HG03045 (cell line): ENCODE data around the gene CCDC89.
"Not testable (repeated sequence)": the region's sequence is repeated elsewhere in the genome, so short reads cannot be mapped to it uniquely, and the experiment has no call there.

Experiments used
- ATAC-seq: cut with Tn5 transposase; IDR thresholded peaks from one replicate; pipeline ENCODE4 v1.9.1; 2021; ENCODE audit warnings: mild to moderate bottlenecking, moderate library complexity; ENCODE audit not compliant: unreplicated experiment

Gene CCDC89

DNA sequence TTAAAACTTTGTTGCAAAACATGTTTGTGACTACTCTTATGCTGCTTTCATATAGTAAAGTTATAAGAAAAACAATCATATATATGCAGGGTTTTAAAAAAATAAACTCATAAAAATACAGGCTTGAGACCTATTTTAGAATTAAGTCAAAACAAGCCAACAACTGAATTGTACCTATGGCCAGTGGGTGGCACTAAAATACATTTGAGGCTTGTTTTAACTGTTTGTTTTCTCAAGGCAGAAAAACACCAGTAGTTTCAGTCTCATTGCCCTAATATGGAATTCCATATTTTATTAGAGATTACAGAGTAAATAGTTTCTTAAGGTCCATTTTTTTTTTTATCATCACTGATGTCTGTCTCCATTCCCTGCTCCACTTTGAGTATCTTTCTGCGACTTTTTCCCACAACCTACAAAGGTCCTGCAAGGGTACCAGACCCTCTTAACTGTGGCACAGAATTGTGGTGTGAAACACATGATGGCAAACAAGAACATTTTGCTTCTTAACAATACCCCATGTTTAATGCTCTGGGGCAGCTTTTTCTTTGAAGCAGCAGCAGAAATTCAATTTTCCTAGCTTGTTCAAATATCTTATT, 8.5 kb upstream of the CCDC89 start:
- no peak for ATAC-seq

DNA sequence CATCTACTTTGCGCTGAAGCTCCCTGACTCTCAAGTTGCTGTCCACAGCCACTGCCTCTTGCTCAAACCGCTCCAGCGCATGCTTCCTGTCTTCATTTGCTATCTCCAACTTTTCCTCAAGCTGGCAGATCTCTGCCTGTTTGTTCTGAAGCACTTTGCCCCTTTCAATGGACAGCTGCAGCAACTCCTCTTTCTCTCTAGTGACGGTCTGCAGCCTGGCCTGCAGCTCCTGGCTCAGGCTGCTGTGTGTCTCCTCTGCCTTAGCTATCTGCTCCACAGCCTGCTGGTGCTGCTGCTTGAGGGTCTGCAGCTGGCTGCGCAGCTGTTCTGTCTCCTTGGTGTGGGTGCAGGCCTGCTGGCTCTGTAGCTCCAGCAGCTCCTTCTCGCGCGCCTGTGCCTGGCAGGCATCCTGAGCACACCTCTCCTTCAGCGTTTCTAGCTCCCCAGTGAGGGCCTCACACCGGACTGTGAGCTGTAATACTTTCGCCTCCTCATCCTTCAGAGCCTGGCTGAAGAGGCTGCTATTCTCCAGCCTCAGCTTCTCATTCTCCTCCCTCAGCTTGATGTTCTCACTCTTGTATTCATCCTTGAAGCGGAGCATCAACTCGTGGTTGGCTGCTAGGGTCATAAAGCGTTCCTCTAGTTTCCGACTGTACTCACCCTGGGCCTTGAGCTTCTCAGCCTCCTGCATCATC, 723 bp downstream of the CCDC89 start:
- ATAC-seq, result no peak

GRCh38 chr11:85682330-85683305, 3.4 kb downstream of the CCDC89 start:
- peak; percentile 97 for ATAC-seq

GRCh38 chr11:85680897-85681296, 5.1 kb downstream of the CCDC89 start:
- no peak for ATAC-seq

- ATAC-seq, result no peak
These were observed 6.4 kb downstream of the CCDC89 start for GRCh38 chr11:85679576-85679975.

DNA sequence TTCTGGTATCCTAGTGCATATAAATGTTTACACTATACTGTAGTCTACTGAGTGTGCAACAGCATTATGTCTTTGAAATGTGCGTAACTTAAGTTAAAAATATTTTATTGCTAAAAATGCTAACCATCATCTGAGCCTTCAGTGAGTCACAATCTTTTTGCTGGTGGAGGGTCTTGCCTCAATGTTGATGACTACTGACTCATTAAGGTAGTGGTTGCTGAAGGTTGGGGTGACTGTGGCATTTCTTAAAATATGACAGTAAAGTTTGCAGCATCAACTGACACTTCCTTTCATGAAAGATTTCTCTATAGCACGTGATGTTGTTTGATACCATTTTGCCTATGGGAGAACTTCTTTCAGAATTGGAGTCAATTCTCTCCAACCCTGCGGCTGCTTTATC, 12.6 kb downstream of the CCDC89 start:
- no peak for ATAC-seq

- no peak for ATAC-seq
These were observed 13.7 kb downstream of the CCDC89 start for GRCh38 chr11:85672105-85672902.

DNA sequence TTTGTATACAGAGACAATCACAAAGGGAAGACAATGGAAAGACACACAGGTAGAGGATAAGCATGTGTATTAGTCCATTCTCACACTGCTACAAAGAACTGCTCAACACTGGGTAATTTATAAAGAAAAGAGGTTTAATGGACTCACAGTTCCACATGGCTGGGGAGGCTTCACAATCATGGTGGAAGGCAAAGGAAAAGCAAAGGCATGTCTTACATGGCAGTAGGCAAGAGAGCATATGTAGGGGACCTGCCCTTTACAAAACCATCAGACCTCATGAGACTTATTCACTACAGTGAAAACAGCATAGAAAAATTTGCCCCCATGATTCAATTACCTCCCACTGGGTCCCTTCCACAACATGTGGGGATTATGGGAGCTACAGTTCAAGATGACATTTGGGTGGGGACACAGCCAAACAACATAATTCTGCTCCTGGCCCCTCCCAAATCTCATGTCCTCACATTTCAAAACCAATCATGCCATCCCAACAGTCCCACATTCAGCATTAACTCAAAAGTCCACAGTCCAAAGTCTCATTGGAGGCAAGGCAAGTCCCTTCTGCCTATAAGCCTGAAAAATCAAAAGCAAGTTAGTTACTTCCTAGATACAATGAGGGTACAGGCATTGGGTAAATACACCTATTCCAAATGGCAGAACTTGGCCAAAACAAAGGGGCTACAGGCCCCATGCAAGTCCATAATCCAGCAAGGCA, 14.9 kb downstream of the CCDC89 start:
- not testable (repeated sequence) for ATAC-seq

DNA sequence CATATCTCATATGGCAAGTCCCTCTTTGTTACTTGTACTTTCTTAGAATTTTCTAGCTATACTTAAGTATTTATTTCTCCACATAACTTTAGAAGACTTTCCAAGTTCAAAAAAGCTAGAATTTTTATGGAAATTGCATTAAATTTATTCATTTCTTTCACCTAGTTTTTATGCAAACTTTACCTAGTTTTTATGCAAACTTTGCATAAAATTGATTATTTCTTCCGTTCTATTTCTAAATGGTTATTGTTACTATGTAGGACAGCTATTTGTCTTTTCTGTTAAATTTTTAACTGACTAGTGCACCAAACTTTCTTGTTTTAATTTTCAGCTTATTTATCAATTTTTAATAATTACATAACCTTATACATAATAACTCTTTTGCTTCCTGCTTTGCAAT, 17.8 kb downstream of the CCDC89 start:
- ATAC-seq, result no peak

- no peak for ATAC-seq
These were observed 19.3 kb downstream of the CCDC89 start for GRCh38 chr11:85666687-85667086.

GRCh38 chr11:85665733-85666132, 20.3 kb downstream of the CCDC89 start:
- ATAC-seq, result no peak

- peak; percentile 91 for ATAC-seq
These were observed 21.1 kb downstream of the CCDC89 start, which contains the start of gene CREBZF for GRCh38 chr11:85664615-85665481. CREBZF (minus strand) TSS chr11:85665129; CDS start chr11:85664875, 254 bp downstream.

DNA sequence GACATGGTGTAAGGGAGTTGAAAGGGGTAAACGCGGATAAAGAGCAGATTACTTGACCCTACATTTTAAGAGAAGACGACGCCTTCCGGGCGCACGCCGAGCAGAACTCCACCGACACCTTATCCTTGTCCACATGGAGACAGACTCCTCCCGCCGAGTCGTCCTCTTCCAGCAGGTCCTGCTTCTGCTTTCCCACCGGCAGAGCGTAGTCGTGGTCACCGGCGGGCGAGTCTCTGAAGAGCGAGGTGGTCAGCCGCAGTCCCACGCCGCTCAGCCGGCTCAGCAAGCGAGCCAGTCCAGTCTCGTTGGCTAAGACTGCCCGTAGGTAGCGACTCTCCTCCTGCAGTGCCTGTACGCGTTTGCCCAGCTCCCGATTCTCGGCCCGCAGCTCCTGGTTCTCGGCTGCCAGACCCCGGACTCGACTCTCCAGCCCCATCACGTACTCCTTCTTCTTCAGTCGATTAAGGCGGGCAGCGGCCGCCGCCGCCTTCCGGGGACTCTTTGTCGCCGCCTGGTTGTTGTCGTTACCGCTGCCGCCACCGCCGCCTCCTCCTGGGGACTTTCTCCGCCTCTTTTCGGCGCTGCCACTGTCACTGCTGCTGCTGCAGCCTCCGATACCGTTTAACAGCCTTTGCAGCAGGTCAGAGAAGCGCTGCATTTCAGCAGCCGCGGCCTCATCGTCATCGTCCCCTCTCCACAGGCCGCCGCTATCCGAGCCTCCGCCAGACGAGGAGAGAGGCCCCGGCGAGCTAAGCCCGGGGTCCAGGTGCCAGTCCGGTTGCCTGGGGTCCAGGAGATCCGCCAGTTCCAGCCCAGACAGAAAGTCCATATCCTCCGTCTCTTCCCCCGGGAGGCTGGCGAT, 22.0 kb downstream of the CCDC89 start:
- peak; percentile 75 for ATAC-seq

GRCh38 chr11:85663080-85663752, 22.8 kb downstream of the CCDC89 start:
- no peak for ATAC-seq

- ATAC-seq, result no peak
These were observed 23.9 kb downstream of the CCDC89 start for GRCh38 chr11:85661972-85662664.

DNA sequence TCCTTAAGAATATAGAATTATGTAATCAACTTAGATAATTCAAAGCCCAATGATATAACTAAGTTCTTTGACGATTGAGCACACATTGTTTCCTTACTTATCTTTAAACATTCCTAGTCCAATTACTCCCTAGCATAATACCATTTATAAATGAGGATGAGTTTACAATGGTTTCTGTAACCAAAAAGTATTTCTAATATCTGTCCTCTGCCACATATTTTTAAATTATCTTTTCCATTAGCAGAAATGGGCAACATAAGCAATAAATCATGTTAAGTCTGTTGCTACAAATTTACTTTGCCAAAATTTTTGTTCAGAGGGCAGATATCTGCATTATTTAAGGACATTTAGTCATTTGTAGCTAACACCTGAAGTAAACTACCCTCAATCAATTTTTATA, 27.8 kb downstream of the CCDC89 start:
- ATAC-seq, result no peak

GRCh38 chr11:85656777-85657176, 29.2 kb downstream of the CCDC89 start:
- ATAC-seq, result no peak
